ENCODE data around the gene ZNF277.
"Not testable (repeated sequence)": the region's sequence is repeated elsewhere in the genome, so short reads cannot be mapped to it uniquely, and the experiment has no call there.

ZNF277 gene

GRCh38 chr7:112212571-112212970 is 6.1 kb downstream of the ZNF277 start:
- DNase-seq (ENCODE audit: low read depth), result no peak

- no peak for DNase-seq (ENCODE audit: low read depth)
These were observed 7.2 kb downstream of the ZNF277 start for GRCh38 chr7:112213735-112214134.

- no peak for DNase-seq (ENCODE audit: low read depth)
These were observed 7.8 kb downstream of the ZNF277 start for GRCh38 chr7:112214268-112214667.

GRCh38 chr7:112214883-112215282 is 8.4 kb downstream of the ZNF277 start:
- DNase-seq (ENCODE audit: low read depth), result no peak

- no peak for DNase-seq (ENCODE audit: low read depth)
These were observed 9.3 kb downstream of the ZNF277 start for GRCh38 chr7:112215787-112216186.

GRCh38 chr7:112220877-112221434 is 14.5 kb downstream of the ZNF277 start:
- DNase-seq (ENCODE audit: low read depth), result no peak

- no peak for DNase-seq (ENCODE audit: low read depth)
These were observed 16.8 kb downstream of the ZNF277 start for GRCh38 chr7:112223310-112223709.

- DNase-seq (ENCODE audit: low read depth), result no peak
These were observed 17.7 kb downstream of the ZNF277 start for GRCh38 chr7:112224186-112224585.

- no peak for DNase-seq (ENCODE audit: low read depth)
These were observed 18.5 kb downstream of the ZNF277 start for GRCh38 chr7:112225006-112225405.

- DNase-seq (ENCODE audit: low read depth), result no peak
These were observed 20.3 kb downstream of the ZNF277 start for GRCh38 chr7:112226701-112227276.

GRCh38 chr7:112228632-112229031 is 22.1 kb downstream of the ZNF277 start:
- no peak for DNase-seq (ENCODE audit: low read depth)

- no peak for DNase-seq (ENCODE audit: low read depth)
These were observed 25.9 kb downstream of the ZNF277 start for GRCh38 chr7:112232212-112232978.

- no peak for DNase-seq (ENCODE audit: low read depth)
These were observed 26.7 kb downstream of the ZNF277 start for GRCh38 chr7:112233048-112233697.

GRCh38 chr7:112234147-112234546 is 27.7 kb downstream of the ZNF277 start:
- no peak for DNase-seq (ENCODE audit: low read depth)

- no peak for DNase-seq (ENCODE audit: low read depth)
These were observed 30.1 kb downstream of the ZNF277 start for GRCh38 chr7:112236597-112236996.

GRCh38 chr7:112238330-112238729 is 31.8 kb downstream of the ZNF277 start:
- no peak for DNase-seq (ENCODE audit: low read depth)

GRCh38 chr7:112238852-112239610 is 32.5 kb downstream of the ZNF277 start:
- no peak for DNase-seq (ENCODE audit: low read depth)

GRCh38 chr7:112248598-112248997 is 42.1 kb downstream of the ZNF277 start:
- DNase-seq (ENCODE audit: low read depth), result no peak

GRCh38 chr7:112249967-112250366 is 43.5 kb downstream of the ZNF277 start:
- DNase-seq (ENCODE audit: low read depth), result not testable (repeated sequence)

GRCh38 chr7:112252141-112252540 is 45.6 kb downstream of the ZNF277 start:
- DNase-seq (ENCODE audit: low read depth), result no peak

- no peak for DNase-seq (ENCODE audit: low read depth)
These were observed 46.2 kb downstream of the ZNF277 start for GRCh38 chr7:112252691-112253090.

- DNase-seq (ENCODE audit: low read depth), result no peak
These were observed 47.7 kb downstream of the ZNF277 start for GRCh38 chr7:112254156-112254555.

Data from T follicular helper cell (primary cell).